ENCODE measurements around the gene SLC66A3. TPM values are rescaled to one million over a fixed set of nuclear protein-coding genes. Genes with fewer than 3 reads are reported as not detected.
A peak's percentile ranks its signal among the peaks of the same experiment; 100 is the strongest.

The SLC66A3 gene
- total and polyA plus RNA-seq, 3 donors from 2014 or later = 23.3 to 46.0 (median 38.9) TPM

GRCh38 chr2:11142330-11142729 lies 12.9 kb upstream of the SLC66A3 start:
- DNase-seq = no peak
- intact Hi-C loops (cut with DNase I; ENCODE audit: low total_unique reads) = no loop called here
- H3K4me1 ChIP-seq = no peaks in the 10 kb centered on the region
- TF ChIP-seq CTCF (IDR thresholded peaks at IDR 0.05) (no peak), POLR2A (IDR thresholded peaks at IDR 0.05) (no peak)
- no peaks in the 10 kb centered on the region for H3K9me3 ChIP-seq
- H3K4me3 ChIP-seq = no peak overlapping the region
- H3K36me3 ChIP-seq (ENCODE audit: low read depth, missing control alignments) = no peaks in the 10 kb centered on the region
- no peaks in the 10 kb centered on the region for H3K27me3 ChIP-seq
- WGBS, 2 donors = 88 to 95% methylated on average over 3 of the region's 3 CpGs
- H3K27ac ChIP-seq = no peak overlapping the region

GRCh38 chr2:11142987-11143386 lies 12.3 kb upstream of the SLC66A3 start:
- Histone ChIP-seq H3K9me3 (no peaks in the 10 kb centered on the region), H3K27me3 (no peaks in the 10 kb centered on the region), H3K36me3 (ENCODE audit: low read depth, missing control alignments) (no peaks in the 10 kb centered on the region), H3K4me1 (no peaks in the 10 kb centered on the region), H3K27ac (no peak overlapping the region), H3K4me3 (no peak overlapping the region)
- no peak for TF ChIP-seq POLR2A (IDR thresholded peaks at IDR 0.05)
- no peak for TF ChIP-seq CTCF (IDR thresholded peaks at IDR 0.05)
- no peak for DNase-seq
- intact Hi-C loops (cut with DNase I; ENCODE audit: low total_unique reads) = no loop called here
- WGBS, 2 donors = 88% methylated on average over 6 of the region's 6 CpGs

- H3K4me3 ChIP-seq = no peak overlapping the region
- no peaks in the 10 kb centered on the region for H3K9me3 ChIP-seq
- no peak for TF ChIP-seq CTCF (IDR thresholded peaks at IDR 0.05)
- no peak for TF ChIP-seq POLR2A (IDR thresholded peaks at IDR 0.05)
- no peaks in the 10 kb centered on the region for H3K27me3 ChIP-seq
- WGBS, 2 donors = 64 to 82% methylated on average over 6 to 7 of the region's 7 CpGs
- no peaks in the 10 kb centered on the region for H3K4me1 ChIP-seq
- no peaks in the 10 kb centered on the region for H3K36me3 ChIP-seq (ENCODE audit: low read depth, missing control alignments)
- no peak for DNase-seq
- no peak overlapping the region for H3K27ac ChIP-seq
- intact Hi-C loops (cut with DNase I; ENCODE audit: low total_unique reads) = no loop called here
Observed at GRCh38 chr2:11144077-11144737, 11.1 kb upstream of the SLC66A3 start.

GRCh38 chr2:11144738-11145079 lies 10.6 kb upstream of the SLC66A3 start:
- Histone ChIP-seq H3K27ac (no peak overlapping the region), H3K36me3 (ENCODE audit: low read depth, missing control alignments) (no peaks in the 10 kb centered on the region), H3K4me3 (no peak overlapping the region), H3K27me3 (no peaks in the 10 kb centered on the region), H3K9me3 (no peaks in the 10 kb centered on the region), H3K4me1 (no peaks in the 10 kb centered on the region)
- 45 to 68% methylated on average over 6 of the region's 6 CpGs for WGBS, 2 donors
- intact Hi-C loops (cut with DNase I; ENCODE audit: low total_unique reads) = no loop called here
- peak; percentile 40 for DNase-seq
- TF ChIP-seq CTCF (IDR thresholded peaks at IDR 0.05) (no peak), POLR2A (IDR thresholded peaks at IDR 0.05) (no peak)

- no peaks in the 10 kb centered on the region for H3K36me3 ChIP-seq (ENCODE audit: low read depth, missing control alignments)
- DNase-seq = no peak
- no peak overlapping the region for H3K4me3 ChIP-seq
- WGBS, 2 donors = 78 to 80% methylated on average over 1 of the region's 1 CpG
- intact Hi-C loops (cut with DNase I; ENCODE audit: low total_unique reads) = no loop called here
- no peaks in the 10 kb centered on the region for H3K9me3 ChIP-seq
- no peaks in the 10 kb centered on the region for H3K4me1 ChIP-seq
- TF ChIP-seq POLR2A (IDR thresholded peaks at IDR 0.05) (no peak), CTCF (IDR thresholded peaks at IDR 0.05) (no peak)
- no peak overlapping the region for H3K27ac ChIP-seq
- H3K27me3 ChIP-seq = no peaks in the 10 kb centered on the region
Observed at GRCh38 chr2:11145350-11145749, 9.9 kb upstream of the SLC66A3 start.

All from testis (tissue), 3 donors.